HEK293T (cell line): ENCODE data around the gene MCL1.
"Not testable (repeated sequence)": the region's sequence is repeated elsewhere in the genome, so short reads cannot be mapped to it uniquely, and the experiment has no call there.

Source experiments
- CTCF ChIA-PET: fragments of 350-600 bp; formaldehyde crosslinking; extraction: SDS; loops from one replicate; lab custom pipeline; 2021; ENCODE audit warnings: antibody characterized with exemption, inconsistent platforms; lab: Yijun Ruan, JAX
- POLR2A ChIA-PET: fragments of 350-600 bp; formaldehyde crosslinking; extraction: SDS; loops from one replicate; lab custom pipeline; 2020; ENCODE audit warnings: antibody characterized with exemption, inconsistent platforms; lab: Yijun Ruan, JAX
- DNase-seq: peaks from one replicate; pipeline ENCODE4 v3.0.0; 2012; ENCODE audit warnings: mixed read lengths; ENCODE audit errors: extremely low spot score
- ARNT ChIP-seq: fragments of 450-650 bp; IDR thresholded peaks from 2 replicates; pipeline ENCODE4 v1.6.1; 2017; ENCODE audit warnings: mild to moderate bottlenecking
- BHLHE40 ChIP-seq: fragments of 450-650 bp; IDR thresholded peaks from 2 replicates; pipeline ENCODE4 v1.6.1; 2016; ENCODE audit warnings: mild to moderate bottlenecking, moderate library complexity, borderline replicate concordance
- CTBP1 ChIP-seq: fragments of 450-650 bp; IDR thresholded peaks from 2 replicates; pipeline ENCODE4 v1.6.1; 2016; ENCODE audit warnings: borderline replicate concordance
- ELF4 ChIP-seq: fragments of 450-650 bp; IDR thresholded peaks from 2 replicates; pipeline ENCODE4 v1.6.1; 2017; ENCODE audit warnings: antibody characterized with exemption
- FOXA1 ChIP-seq: fragments of 450-650 bp; IDR thresholded peaks from 2 replicates; pipeline ENCODE4 v1.6.1; 2016; ENCODE audit warnings: mild to moderate bottlenecking
- FOXK2 ChIP-seq: fragments of 450-650 bp; IDR thresholded peaks from 2 replicates; pipeline ENCODE4 v1.6.1; 2016; ENCODE audit warnings: mild to moderate bottlenecking
- FOXM1 ChIP-seq: fragments of 450-650 bp; IDR thresholded peaks from 2 replicates; pipeline ENCODE4 v1.6.1; 2017; ENCODE audit warnings: mild to moderate bottlenecking, borderline replicate concordance
- HDGF ChIP-seq: fragments of 450-650 bp; IDR thresholded peaks from 2 replicates; pipeline ENCODE4 v1.6.1; 2017; ENCODE audit warnings: antibody characterized with exemption, borderline replicate concordance
- L3MBTL2 ChIP-seq: fragments of 450-650 bp; conservative IDR thresholded peaks from 2 replicates; pipeline ENCODE4 v1.6.1; 2016; ENCODE audit warnings: mild to moderate bottlenecking
- LEF1 ChIP-seq: fragments of 450-650 bp; IDR thresholded peaks from 2 replicates; pipeline ENCODE4 v1.6.1; 2017; ENCODE audit warnings: mild to moderate bottlenecking, borderline replicate concordance
- SP1 ChIP-seq: fragments of 450-650 bp; IDR thresholded peaks from 2 replicates; pipeline ENCODE4 v1.6.1; 2017
- SUZ12 ChIP-seq: fragments of 450-650 bp; IDR thresholded peaks from 2 replicates; pipeline ENCODE4 v1.6.1; 2016; ENCODE audit warnings: mild to moderate bottlenecking
- TARDBP ChIP-seq: fragments of 450-650 bp; IDR thresholded peaks from 2 replicates; pipeline ENCODE4 v1.6.1; 2016
- ZNF384 ChIP-seq: fragments of 450-650 bp; IDR thresholded peaks from 2 replicates; pipeline ENCODE4 v1.6.1; 2016
- TF ChIP-seq, protein P1 (sequence below): fragments of 450-650 bp; IDR thresholded peaks from 2 replicates; pipeline ENCODE4 v1.6.1; 2016

MCL1 gene

DNA sequence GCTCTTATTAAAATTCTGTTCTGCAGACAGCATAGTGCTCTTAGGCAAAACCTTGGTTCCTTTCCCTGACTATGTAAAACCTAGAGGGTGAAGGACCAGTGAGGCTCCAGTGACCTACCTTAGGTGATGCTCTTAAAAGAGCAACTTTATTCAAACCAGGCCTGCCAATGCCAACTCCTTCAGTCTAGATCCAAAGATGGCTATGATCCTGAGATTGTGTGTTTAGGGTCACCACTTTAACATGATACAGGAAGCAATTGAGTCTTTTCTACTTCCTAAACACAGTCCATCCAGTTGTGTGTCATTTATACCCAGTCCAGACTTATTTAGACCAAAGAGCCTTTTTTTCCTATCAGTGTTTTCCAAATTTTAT, 10.8 kb downstream of the MCL1 start:
- no peak for TF ChIP-seq FOXK2
- no peak for TF ChIP-seq HDGF
- no peak for TF ChIP-seq FOXA1
- TF ChIP-seq L3MBTL2 = no peak
- no peak for TF ChIP-seq FOXM1
- TF ChIP-seq, protein P1, sequence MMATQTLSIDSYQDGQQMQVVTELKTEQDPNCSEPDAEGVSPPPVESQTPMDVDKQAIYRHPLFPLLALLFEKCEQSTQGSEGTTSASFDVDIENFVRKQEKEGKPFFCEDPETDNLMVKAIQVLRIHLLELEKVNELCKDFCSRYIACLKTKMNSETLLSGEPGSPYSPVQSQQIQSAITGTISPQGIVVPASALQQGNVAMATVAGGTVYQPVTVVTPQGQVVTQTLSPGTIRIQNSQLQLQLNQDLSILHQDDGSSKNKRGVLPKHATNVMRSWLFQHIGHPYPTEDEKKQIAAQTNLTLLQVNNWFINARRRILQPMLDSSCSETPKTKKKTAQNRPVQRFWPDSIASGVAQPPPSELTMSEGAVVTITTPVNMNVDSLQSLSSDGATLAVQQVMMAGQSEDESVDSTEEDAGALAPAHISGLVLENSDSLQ = no peak
- TF ChIP-seq ARNT = no peak
- TF ChIP-seq ELF4 = no peak
- no peak for TF ChIP-seq BHLHE40
- TF ChIP-seq SUZ12 = no peak
- no peak for TF ChIP-seq ZNF384
- no peak for TF ChIP-seq SP1
- no peak for TF ChIP-seq LEF1
- CTCF ChIA-PET = interaction anchor here (1.1 to 1.5 kb wide), 2 partner anchors 9 to 50 kb away, joined by 4 to 5 read pairs; no protein-coding TSS in a partner anchor
- POLR2A ChIA-PET = interaction anchor here (1.3 to 11.7 kb wide), 2 partner anchors 9 to 61 kb away, joined by 8 to 260 read pairs; partner anchors contain the start of genes ENSA and MCL1
- DNase-seq = peak; percentile 6

DNA sequence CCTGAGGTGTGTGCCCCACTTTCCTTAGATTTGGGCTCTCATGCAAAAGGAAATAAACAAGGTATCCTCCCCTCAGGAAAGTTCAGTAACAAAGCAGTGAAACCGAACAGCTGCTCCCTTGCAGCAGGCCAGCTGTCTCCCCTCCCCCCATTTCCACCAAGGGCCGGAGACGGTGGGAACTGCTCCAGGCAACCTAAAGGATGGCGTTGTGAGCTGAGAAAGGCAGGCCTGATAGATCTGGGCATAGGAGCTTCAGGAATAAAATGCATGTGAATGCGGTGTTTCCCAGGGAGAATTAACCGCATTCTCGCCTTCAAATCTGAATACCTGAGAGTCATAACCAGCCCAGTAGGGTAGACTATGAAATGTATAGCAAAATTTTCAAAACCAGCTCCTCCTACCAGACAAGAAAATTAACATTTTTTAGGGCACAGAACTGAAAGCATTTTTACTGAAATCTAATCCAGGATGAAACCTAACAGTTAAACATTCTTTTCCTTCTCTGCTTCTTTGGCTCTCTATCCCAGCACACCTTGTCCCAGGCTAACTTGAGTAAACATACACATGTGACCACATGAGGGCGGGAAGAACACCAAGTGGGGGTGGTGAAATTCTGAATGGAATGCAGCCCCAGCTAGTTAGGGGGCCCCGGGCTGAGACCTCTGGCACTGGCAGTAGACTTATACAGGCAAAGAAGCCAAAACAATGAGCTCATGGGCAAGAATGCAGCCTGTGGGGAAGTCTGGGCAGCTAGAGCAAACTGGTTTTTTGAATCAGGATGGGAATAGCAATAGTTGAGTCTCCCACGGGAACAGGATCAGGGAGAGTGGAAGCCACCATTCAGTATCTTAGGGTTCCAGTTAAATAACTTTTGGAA, 11.5 kb downstream of the MCL1 start:
- DNase-seq = peak; percentile 37
- peak; percentile 46 for TF ChIP-seq L3MBTL2
- TF ChIP-seq ZNF384 = no peak
- POLR2A ChIA-PET = interaction anchor here (0.8 to 11.7 kb wide), 3 partner anchors 10 to 62 kb away, joined by 3 to 260 read pairs (median 8); partner anchors contain the start of genes ENSA and MCL1
- CTCF ChIA-PET = interaction anchor here (0.8 to 1.5 kb wide), 3 partner anchors 9 to 51 kb away, joined by 3 to 5 read pairs (median 4); no protein-coding TSS in a partner anchor

DNA sequence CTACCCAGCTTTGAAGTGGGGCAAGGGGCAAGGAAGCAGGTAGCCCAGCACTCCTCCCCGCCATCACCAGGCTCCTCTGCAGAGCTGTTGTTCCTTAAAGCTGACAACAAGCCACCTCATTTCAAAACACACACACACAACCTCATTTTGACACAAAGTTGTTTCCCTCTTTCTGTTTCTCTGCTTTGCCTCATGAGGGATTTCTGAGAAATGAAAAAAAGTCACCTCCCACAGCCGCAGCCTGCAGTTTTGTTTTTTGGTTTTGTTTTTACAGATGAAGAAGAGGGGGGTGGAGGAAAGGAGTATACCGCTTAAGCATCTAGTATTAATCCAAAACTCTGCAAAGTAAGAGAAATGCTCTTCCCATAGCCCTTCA, 12.1 kb downstream of the MCL1 start:
- no peak for TF ChIP-seq TARDBP
- no peak for TF ChIP-seq FOXK2
- TF ChIP-seq CTBP1 = no peak
- TF ChIP-seq BHLHE40 = no peak
- TF ChIP-seq FOXM1 = no peak
- TF ChIP-seq LEF1 = no peak
- TF ChIP-seq L3MBTL2 = no peak
- no peak for TF ChIP-seq ZNF384
- no peak for TF ChIP-seq FOXA1

DNA sequence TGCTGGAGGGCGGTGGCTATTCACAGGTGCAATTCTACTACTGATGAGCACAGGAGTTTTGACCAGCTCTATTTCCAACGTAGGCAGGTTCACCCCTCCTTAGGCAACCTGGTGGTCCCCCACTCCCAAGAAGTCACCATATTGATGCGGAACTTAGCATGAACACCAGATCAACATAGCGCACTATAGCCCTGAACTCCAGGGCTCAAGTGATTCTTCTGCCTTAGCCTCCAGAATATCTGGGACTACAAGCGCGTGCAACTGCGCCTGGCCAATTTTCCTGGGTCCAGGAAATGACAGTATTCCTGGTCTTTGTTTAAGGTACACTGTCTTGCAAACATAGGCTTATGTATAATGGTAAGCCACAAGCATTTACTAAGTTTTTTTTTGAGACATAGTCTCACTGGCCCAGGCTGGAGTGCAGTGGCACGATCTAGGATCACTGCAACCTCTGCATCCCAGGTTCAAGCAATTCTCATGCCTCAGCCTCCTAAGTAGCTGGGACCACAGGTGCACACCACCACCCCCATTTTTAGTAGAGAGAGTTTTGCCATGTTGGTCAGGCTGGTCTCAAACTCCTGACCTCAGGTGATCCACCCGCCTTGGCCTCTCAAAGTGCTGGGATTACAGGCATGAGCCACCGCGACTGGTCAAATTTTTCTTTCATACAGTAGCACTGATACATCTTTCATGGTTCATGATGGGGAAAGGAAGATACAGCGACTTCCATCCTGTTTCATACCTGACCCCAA, 12.6 kb downstream of the MCL1 start:
- ChIA-PET POLR2A (interaction anchor here (0.8 to 11.7 kb wide), 3 partner anchors 11 to 64 kb away, joined by 3 to 260 read pairs (median 10); partner anchors contain the start of genes ENSA and MCL1), CTCF (no interaction called here)
- TF ChIP-seq SP1 (no peak), FOXA1 (no peak), FOXM1 (no peak), ZNF384 (no peak), CTBP1 (no peak), FOXK2 (no peak)
- no peak for DNase-seq

More for the DNA sequence above, 12.1 kb downstream of the MCL1 start:
- ChIA-PET POLR2A (interaction anchor here (0.8 to 11.7 kb wide), 3 partner anchors 10 to 63 kb away, joined by 3 to 260 read pairs (median 8); partner anchors contain the start of genes ENSA and MCL1), CTCF (interaction anchor here (0.8 to 1.5 kb wide), 2 partner anchors 8 to 9 kb away, joined by 3 to 5 read pairs; no protein-coding TSS in a partner anchor)
- DNase-seq = no peak

DNA sequence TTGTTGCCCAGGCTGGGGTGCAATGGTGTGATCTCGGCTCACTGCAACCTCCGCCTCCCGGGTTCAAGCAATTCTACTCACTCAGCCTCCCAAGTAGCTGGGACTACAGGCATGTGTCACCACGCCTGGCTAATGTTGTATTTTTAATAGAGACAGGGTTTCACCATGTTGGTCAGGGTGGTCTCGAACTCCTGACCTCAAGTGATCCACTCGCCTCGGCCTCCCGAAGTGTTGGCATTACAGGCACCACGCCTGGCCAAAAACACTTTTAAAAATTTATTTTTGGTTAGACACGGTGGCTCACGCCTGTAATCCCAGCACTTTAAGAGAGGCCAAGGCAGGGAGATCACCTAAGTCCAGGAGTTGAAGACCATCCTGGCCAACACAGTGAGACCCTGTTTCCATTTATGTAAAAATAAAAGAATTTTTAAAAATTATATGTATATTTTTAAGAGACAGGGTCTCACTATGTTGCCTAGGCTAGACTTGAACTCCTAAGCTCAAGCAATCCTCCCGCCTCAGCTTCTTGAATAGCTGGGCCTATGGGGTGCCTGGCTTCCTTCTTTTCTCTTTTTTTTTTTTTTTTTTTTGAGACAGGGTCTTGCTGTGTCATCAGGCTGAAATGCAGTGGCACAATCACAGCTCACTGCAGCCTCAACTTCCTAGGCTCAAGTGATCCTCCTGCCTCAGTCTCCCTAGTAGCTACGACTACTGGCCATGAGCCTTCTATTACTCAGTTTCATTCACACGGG, 14.0 kb downstream of the MCL1 start:
- not testable (repeated sequence) for DNase-seq
- ChIA-PET CTCF (interaction anchor here (0.6 to 1.2 kb wide), 3 partner anchors 16 to 343 kb away, joined by 3 to 7 read pairs (median 5); partner anchors contain the start of gene ADAMTSL4), POLR2A (interaction anchor here (0.5 to 11.7 kb wide), 3 partner anchors 12 to 64 kb away, joined by 3 to 260 read pairs (median 10); partner anchors contain the start of genes ENSA and MCL1)

DNA sequence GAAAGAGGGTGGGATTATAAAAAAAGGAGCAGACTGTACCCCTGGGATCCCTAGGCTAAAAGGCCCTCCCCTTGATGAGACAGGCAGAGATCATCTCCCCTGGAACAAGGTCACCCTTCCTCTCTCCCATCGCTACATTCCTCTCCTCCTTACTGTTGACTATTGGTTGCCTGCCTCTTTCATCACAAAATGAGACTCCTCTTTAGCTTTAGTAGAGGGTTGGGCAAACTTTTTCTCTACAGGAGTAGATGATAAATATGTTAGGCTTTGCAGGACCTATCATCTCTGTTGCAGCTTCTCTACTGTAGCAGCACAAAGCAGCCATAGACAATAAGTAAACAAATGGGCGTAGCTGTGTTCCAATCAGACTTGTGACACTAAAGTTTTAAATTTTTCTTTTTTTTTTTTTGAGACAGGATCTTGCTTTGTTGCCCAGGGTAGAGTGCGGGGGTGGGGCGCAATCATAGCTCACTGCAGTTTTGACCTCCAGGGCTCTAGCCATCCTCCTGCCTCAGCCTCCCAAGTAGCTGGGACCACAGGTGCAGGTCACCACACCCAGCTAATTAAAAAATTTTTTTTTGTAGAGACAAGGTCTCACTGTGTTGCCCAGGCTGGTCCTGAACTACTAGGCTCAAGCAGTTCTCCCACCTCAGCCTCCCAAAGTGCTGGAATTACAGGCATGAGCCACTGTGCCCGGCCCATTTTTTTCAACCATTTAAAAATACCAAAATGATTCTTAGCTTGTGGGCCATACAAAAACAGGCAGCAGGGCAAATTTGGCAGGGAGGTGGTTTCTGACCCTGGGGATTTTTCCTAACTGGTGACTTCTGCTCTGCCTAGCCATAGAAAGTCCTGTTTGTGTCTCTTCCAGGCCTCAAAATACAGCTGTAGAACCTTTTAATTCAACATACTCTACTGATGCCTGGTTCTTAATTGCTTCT, 15.1 kb downstream of the MCL1 start:
- DNase-seq = no peak
- ChIA-PET CTCF (interaction anchor here (0.5 to 1.3 kb wide), 7 partner anchors 15 to 344 kb away, joined by 3 to 5 read pairs (median 3); partner anchors contain the start of gene ADAMTSL4), POLR2A (interaction anchor here (1.0 to 11.7 kb wide), 5 partner anchors 13 to 77 kb away, joined by 3 to 260 read pairs (median 7); partner anchors contain the start of genes ADAMTSL4, ENSA, MCL1 and TARS2)
- no peak for TF ChIP-seq FOXK2
- TF ChIP-seq, protein P1 = no peak
- no peak for TF ChIP-seq HDGF
- no peak for TF ChIP-seq FOXM1
- TF ChIP-seq SUZ12 = no peak
